Measurements from ENCODE around the gene CPE. TPM values are rescaled to one million over a fixed set of nuclear protein-coding genes. Genes with fewer than 3 reads are reported as not detected.
A peak's percentile ranks its signal among the peaks of the same experiment; 100 is the strongest.

Gene CPE
- total RNA-seq, 2 experiments from 2014 or later, result not detected

DNA sequence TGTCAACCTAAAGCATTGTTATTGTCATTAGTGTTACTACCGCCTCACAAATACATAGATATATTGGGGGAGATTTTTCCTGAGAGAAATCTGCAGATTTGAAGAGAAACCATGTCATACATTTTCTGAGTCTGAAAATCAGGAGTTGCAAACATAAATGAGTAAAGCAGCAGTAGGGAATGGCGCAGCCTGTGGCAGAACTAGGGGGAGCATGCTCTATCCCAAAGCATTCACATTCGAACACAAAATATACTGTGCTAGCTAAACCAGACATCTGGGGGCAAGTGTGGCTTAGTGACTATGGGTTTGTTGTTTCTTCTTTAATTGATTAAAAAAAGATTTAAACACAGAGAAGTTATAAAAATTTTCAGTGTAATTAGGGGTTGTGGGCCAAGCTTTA lies 83.2 kb downstream of the CPE start:
- no peak for ATAC-seq
- H3K9me3 Mint-ChIP-seq (ENCODE audit: low read depth), result no peaks in the 10 kb centered on the region
- no peak overlapping the region for H3K4me3 Mint-ChIP-seq
- H3K27me3 Mint-ChIP-seq, result peaks cover 5% of the 10 kb centered on the region
- H3K4me1 Mint-ChIP-seq, result no peaks in the 10 kb centered on the region
- H3K27ac Mint-ChIP-seq, result no peak overlapping the region
- CTCF ChIA-PET, result interaction anchor here (0.9 kb wide), 1 partner anchor 8 kb away, joined by 3 read pairs; no protein-coding TSS in a partner anchor
- DNase-seq, result no peak
- no peaks in the 10 kb centered on the region for H3K36me3 Mint-ChIP-seq

GRCh38 chr4:165464376-165464775 lies 85.6 kb downstream of the CPE start:
- Mint-ChIP-seq H3K27ac (no peak overlapping the region), H3K4me3 (no peak overlapping the region), H3K9me3 (ENCODE audit: low read depth) (no peaks in the 10 kb centered on the region), H3K36me3 (no peaks in the 10 kb centered on the region), H3K4me1 (no peaks in the 10 kb centered on the region), H3K27me3 (peaks cover 2% of the 10 kb centered on the region)
- DNase-seq (no peak), ATAC-seq (no peak)
- CTCF ChIA-PET, result interaction anchor here (1.1 to 2.2 kb wide), 6 partner anchors 9 to 352 kb away, joined by 3 to 12 read pairs (median 4); partner anchors contain the start of gene TMEM192

- H3K36me3 Mint-ChIP-seq, result no peaks in the 10 kb centered on the region
- CTCF ChIA-PET, result interaction anchor here (0.8 to 2.2 kb wide), 8 partner anchors 9 to 352 kb away, joined by 3 to 12 read pairs (median 4); partner anchors contain the start of gene TMEM192
- DNase-seq, result no peak
Observed at GRCh38 chr4:165464813-165465381, 86.1 kb downstream of the CPE start.

GRCh38 chr4:165470009-165470408 lies 91.2 kb downstream of the CPE start:
- Mint-ChIP-seq H3K27ac (no peak overlapping the region), H3K4me1 (no peaks in the 10 kb centered on the region), H3K9me3 (ENCODE audit: low read depth) (peaks cover 10% of the 10 kb centered on the region), H3K27me3 (peaks cover 3% of the 10 kb centered on the region), H3K36me3 (no peaks in the 10 kb centered on the region), H3K4me3 (no peak overlapping the region)
- no peak for ATAC-seq
- CTCF ChIA-PET, result no interaction called here
- no peak for DNase-seq

More at GRCh38 chr4:165464813-165465381, 86.1 kb downstream of the CPE start:
- peak; percentile 70 for ATAC-seq
- Mint-ChIP-seq H3K4me1 (no peaks in the 10 kb centered on the region), H3K27ac (no peak overlapping the region), H3K27me3 (peaks cover 2% of the 10 kb centered on the region), H3K9me3 (ENCODE audit: low read depth) (no peaks in the 10 kb centered on the region), H3K4me3 (no peak overlapping the region)

- H3K9me3 Mint-ChIP-seq (ENCODE audit: low read depth), result peaks cover 10% of the 10 kb centered on the region
- ATAC-seq, result no peak
- peaks cover 3% of the 10 kb centered on the region for H3K27me3 Mint-ChIP-seq
- DNase-seq, result no peak
- CTCF ChIA-PET, result interaction anchor here (1.3 kb wide), 1 partner anchor 23 kb away, joined by 3 read pairs; no protein-coding TSS in a partner anchor
- H3K4me1 Mint-ChIP-seq, result no peaks in the 10 kb centered on the region
- no peaks in the 10 kb centered on the region for H3K36me3 Mint-ChIP-seq
- H3K27ac Mint-ChIP-seq, result no peak overlapping the region
- H3K4me3 Mint-ChIP-seq, result no peak overlapping the region
Observed at GRCh38 chr4:165472943-165473676, 94.3 kb downstream of the CPE start.

GRCh38 chr4:165474784-165475705 lies 96.2 kb downstream of the CPE start:
- peaks cover 10% of the 10 kb centered on the region for H3K9me3 Mint-ChIP-seq (ENCODE audit: low read depth)
- H3K27me3 Mint-ChIP-seq, result peaks cover 3% of the 10 kb centered on the region
- no peak overlapping the region for H3K27ac Mint-ChIP-seq
- no peak overlapping the region for H3K4me3 Mint-ChIP-seq
- no peaks in the 10 kb centered on the region for H3K36me3 Mint-ChIP-seq
- ATAC-seq, result no peak
- DNase-seq, result no peak
- H3K4me1 Mint-ChIP-seq, result no peaks in the 10 kb centered on the region
- CTCF ChIA-PET, result interaction anchor here (1.1 kb wide), 1 partner anchor 10 kb away, joined by 3 read pairs; no protein-coding TSS in a partner anchor

GRCh38 chr4:165475706-165476070 lies 96.9 kb downstream of the CPE start:
- H3K27ac Mint-ChIP-seq, result no peak overlapping the region
- H3K36me3 Mint-ChIP-seq, result no peaks in the 10 kb centered on the region
- peaks cover 3% of the 10 kb centered on the region for H3K27me3 Mint-ChIP-seq
- DNase-seq (no peak), ATAC-seq (no peak)
- peaks cover 8% of the 10 kb centered on the region for H3K9me3 Mint-ChIP-seq (ENCODE audit: low read depth)
- no peaks in the 10 kb centered on the region for H3K4me1 Mint-ChIP-seq
- CTCF ChIA-PET, result interaction anchor here (1.1 kb wide), 1 partner anchor 11 kb away, joined by 3 read pairs; no protein-coding TSS in a partner anchor
- H3K4me3 Mint-ChIP-seq, result no peak overlapping the region

DNA sequence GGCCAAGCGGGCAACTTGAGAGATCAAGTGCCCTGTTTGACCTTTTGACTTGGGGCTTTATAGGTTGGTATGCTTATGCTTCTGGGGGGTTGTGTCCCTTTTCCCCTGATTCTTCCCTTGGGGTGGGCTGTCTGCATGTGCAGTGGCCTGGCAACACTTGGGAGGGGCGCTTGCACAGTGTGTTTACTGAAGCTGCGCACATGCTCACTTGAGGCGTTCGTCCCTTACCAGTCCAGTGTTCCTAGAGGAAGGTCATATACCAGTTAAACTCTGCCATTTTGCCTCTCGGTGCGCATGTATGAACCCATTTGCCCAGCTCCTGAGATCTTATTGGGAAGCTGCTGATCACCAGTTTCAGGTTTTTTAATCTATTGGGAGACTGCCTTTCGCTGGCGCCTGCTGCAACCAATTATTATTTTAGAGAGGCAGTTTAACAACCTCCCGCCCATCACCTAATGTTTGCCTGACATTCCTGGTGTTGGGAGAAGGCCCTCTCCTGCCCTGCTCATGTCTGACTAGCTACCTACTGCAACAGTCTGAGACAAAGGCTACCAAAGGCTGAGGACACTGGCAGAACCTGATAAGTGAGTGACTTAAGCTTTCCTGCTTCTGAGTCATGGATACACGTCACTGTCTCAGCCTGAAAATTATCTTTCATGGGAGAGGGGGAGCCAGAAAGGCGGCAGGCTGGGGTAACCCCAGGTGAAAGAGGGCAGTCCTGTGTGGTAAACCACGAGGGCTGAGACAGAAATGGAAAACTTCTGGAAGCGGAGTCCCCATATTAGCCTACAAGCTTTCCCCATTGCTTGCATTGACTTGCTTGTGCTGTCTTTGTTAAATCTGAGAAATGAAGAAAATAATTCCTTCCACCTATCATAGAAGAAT lies 97.6 kb downstream of the CPE start:
- peaks cover 5% of the 10 kb centered on the region for H3K27me3 Mint-ChIP-seq
- no peaks in the 10 kb centered on the region for H3K4me1 Mint-ChIP-seq
- no peaks in the 10 kb centered on the region for H3K36me3 Mint-ChIP-seq
- DNase-seq, result no peak
- peaks cover 7% of the 10 kb centered on the region for H3K9me3 Mint-ChIP-seq (ENCODE audit: low read depth)
- CTCF ChIA-PET, result interaction anchor here (1.3 kb wide), 1 partner anchor 11 kb away, joined by 5 read pairs; no protein-coding TSS in a partner anchor
- no peak for ATAC-seq
- H3K4me3 Mint-ChIP-seq, result no peak overlapping the region
- H3K27ac Mint-ChIP-seq, result no peak overlapping the region

- Mint-ChIP-seq H3K4me3 (no peak overlapping the region), H3K9me3 (ENCODE audit: low read depth) (peaks cover 7% of the 10 kb centered on the region), H3K27ac (no peak overlapping the region), H3K36me3 (no peaks in the 10 kb centered on the region), H3K4me1 (no peaks in the 10 kb centered on the region), H3K27me3 (peaks cover 7% of the 10 kb centered on the region)
- CTCF ChIA-PET, result interaction anchor here (0.9 to 1.3 kb wide), 2 partner anchors 9 to 12 kb away, joined by 3 to 5 read pairs; no protein-coding TSS in a partner anchor
- DNase-seq (no peak), ATAC-seq (no peak)
Observed at GRCh38 chr4:165477799-165478198, 99.0 kb downstream of the CPE start.

GRCh38 chr4:165478260-165478659 lies 99.5 kb downstream of the CPE start:
- no peaks in the 10 kb centered on the region for H3K4me1 Mint-ChIP-seq
- CTCF ChIA-PET, result interaction anchor here (0.9 to 1.3 kb wide), 2 partner anchors 8 to 13 kb away, joined by 3 to 5 read pairs; no protein-coding TSS in a partner anchor
- ATAC-seq (no peak), DNase-seq (no peak)
- H3K27ac Mint-ChIP-seq, result no peak overlapping the region
- H3K36me3 Mint-ChIP-seq, result no peaks in the 10 kb centered on the region
- H3K9me3 Mint-ChIP-seq (ENCODE audit: low read depth), result peaks cover 3% of the 10 kb centered on the region
- no peak overlapping the region for H3K4me3 Mint-ChIP-seq
- H3K27me3 Mint-ChIP-seq, result peaks cover 7% of the 10 kb centered on the region

DNA sequence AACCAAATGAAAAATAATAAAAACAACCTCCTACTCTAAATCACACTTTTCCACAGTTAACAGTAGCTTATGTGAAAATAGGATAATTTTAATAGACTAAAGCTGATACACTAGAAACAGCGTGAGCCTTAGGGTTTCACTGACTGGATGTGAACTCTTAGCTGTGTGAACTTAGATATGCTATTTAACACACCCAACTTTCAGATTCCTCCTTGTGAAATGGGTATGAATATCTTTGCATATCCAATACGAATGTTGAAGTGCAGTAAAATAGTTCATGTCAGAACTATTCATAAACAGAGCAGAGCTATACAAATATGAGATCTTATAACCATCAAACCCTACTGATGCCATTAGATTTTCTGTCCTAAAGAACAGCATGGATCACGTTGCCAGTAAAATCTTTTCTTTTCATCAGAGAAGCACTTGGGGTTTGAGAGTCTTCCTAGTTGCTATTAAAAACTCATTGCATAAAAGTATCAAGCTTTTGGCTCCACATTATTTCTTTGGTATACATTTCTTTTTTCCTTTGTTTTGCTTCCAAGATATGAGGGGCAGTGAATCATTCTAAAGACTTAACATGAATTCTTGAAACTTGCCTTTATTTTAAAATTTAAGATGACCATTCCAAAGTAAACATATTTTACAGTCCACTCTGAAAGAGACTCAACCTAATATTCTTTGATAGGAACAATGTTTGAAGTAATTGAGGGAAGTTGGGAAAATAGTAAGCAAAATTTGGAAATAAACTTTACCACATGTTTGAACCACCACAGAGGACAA lies 102.4 kb downstream of the CPE start:
- no peak for ATAC-seq
- Mint-ChIP-seq H3K9me3 (ENCODE audit: low read depth) (no peaks in the 10 kb centered on the region), H3K27ac (no peak overlapping the region), H3K4me1 (no peaks in the 10 kb centered on the region), H3K36me3 (no peaks in the 10 kb centered on the region), H3K4me3 (no peak overlapping the region), H3K27me3 (peaks cover 5% of the 10 kb centered on the region)
- DNase-seq, result no peak
- CTCF ChIA-PET, result no interaction called here

GRCh38 chr4:165489786-165490185 lies 111.0 kb downstream of the CPE start:
- no peak for ATAC-seq
- CTCF ChIA-PET, result interaction anchor here (1.8 kb wide), 1 partner anchor 359 kb away, joined by 4 read pairs; no protein-coding TSS in a partner anchor
- Mint-ChIP-seq H3K4me1 (peaks cover 4% of the 10 kb centered on the region), H3K9me3 (ENCODE audit: low read depth) (no peaks in the 10 kb centered on the region), H3K27me3 (peaks cover 36% of the 10 kb centered on the region), H3K27ac (no peak overlapping the region), H3K36me3 (no peaks in the 10 kb centered on the region), H3K4me3 (no peak overlapping the region)
- DNase-seq, result no peak
